HG03439 (cell line): ENCODE results near the gene ARHGAP10.

Source experiments
- ATAC-seq: cut with Tn5 transposase; IDR thresholded peaks from one replicate; pipeline ENCODE4 v1.9.1; 2021; ENCODE audit warnings: mild to moderate bottlenecking, moderate library complexity; ENCODE audit not compliant: unreplicated experiment

The ARHGAP10 gene

GRCh38 chr4:148017801-148018200 is 285.9 kb downstream of the ARHGAP10 start:
- ATAC-seq, result no peak

- no peak for ATAC-seq
Observed at GRCh38 chr4:148021686-148022085, 289.8 kb downstream of the ARHGAP10 start.

GRCh38 chr4:148022975-148023374 is 291.1 kb downstream of the ARHGAP10 start:
- ATAC-seq, result no peak

- no peak for ATAC-seq
Observed at GRCh38 chr4:148023512-148024181, 291.8 kb downstream of the ARHGAP10 start.

DNA sequence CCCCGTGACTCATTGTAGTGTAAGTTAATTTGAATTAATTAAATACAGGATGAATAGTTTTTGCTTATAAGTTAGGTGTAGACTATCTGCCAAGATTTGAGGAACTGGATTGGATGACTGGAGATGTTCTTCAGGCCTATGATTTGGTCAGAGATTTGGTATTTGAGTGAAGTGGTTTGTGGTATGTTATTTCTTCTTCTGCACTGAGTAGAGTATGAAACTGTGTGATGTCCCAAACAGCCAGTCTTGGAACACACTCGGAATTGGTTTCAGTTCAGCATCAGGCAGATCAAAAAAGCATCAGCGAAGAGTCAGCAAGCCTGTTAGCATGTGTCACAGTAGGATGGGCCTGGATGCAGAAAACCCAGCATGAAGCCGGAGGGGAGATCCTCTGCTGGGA is 294.1 kb downstream of the ARHGAP10 start:
- ATAC-seq, result no peak

DNA sequence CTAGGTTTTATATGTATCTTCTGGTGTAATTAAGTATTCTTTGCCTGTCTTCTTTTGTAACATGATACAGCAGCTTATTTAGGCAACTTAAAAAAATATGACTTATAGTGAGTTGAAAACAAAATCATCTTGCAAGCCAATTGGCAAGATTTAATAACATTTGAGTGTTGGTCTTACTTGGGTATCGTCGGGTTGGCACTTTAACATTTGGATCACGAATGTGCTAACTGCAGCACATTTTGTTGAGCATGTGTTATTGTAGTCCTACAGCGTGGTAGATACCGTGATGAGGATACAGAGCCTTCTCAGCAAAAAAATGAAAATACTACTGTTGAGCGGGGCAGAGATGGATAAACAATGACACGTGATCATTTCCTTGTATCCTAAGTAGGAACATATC is 295.3 kb downstream of the ARHGAP10 start:
- ATAC-seq, result no peak

GRCh38 chr4:148029781-148030180 is 297.9 kb downstream of the ARHGAP10 start:
- no peak for ATAC-seq

DNA sequence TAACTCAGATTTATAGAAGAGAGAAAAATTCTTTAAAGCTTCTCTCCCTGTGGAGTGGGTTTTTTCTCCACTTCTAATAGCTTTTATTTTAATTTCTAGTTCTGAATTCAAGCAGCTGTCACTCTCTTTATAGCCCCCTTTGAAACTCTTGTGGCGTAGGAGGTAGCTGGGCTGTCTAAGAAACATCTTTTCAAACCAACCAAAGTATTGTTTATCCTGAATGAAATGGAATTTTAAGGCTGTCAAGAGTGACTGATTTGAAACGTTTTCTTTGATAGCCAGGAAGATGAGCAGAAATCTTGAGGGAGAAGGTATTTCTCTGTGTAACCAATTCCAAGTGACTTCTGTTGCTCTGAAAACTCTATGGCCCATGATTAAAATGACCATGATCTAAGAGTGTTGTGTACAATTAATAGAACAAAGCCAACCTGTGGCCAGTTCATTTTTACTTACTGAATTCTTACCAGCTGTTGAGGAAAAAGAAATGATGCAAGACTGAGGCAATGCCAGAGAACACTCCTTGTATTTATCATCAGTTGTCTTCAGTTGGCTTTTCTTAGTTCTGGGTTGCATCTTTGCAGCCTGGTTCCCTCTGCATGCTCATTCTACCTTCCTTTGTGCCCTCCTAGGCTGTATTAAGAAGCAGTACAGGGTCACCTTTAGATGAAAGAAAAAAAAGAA is 298.4 kb downstream of the ARHGAP10 start:
- no peak for ATAC-seq

GRCh38 chr4:148034813-148035212 is 302.9 kb downstream of the ARHGAP10 start:
- no peak for ATAC-seq

DNA sequence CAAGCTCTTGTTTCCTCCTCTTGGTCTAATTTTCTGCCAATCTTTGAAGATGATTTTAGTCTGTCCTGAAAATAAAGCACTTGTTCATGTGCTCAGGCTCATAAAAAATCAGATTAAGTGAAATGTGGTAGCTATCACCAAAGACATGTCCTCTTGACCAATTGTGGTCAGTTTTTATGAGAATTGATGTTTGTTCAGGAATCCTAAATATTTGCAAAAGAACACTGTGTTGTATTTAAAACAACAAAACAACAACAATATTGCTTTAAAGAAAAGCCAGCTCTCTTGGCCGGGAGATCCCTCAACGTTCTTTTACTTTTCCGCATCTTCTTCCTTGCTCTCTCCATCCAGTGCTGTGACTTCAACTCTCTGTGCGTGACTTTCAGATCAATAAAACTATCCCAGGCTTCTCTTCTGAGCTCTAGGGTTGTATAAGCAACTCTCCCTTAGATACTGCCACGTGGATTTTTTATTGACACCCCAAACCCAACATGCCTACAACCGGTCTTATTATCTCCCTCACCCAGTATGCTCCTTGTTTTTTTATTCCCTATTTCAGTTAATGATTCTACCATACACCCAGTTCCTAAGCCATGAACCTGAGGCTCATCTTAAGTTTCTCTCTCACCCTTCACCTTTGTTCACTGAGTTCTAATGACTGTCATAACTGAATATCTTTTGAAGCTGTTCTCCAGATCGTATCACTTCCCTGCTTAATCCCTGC is 309.9 kb downstream of the ARHGAP10 start:
- no peak for ATAC-seq

GRCh38 chr4:148044089-148044911 is 312.4 kb downstream of the ARHGAP10 start:
- ATAC-seq, result no peak

- ATAC-seq, result peak; percentile 65
Observed at GRCh38 chr4:148044912-148045352, 313.0 kb downstream of the ARHGAP10 start.

- ATAC-seq, result no peak
Observed at GRCh38 chr4:148048598-148048997, 316.7 kb downstream of the ARHGAP10 start.

- no peak for ATAC-seq
Observed at GRCh38 chr4:148051403-148051802, 319.5 kb downstream of the ARHGAP10 start.

- ATAC-seq, result no peak
Observed at GRCh38 chr4:148052448-148052847, 320.6 kb downstream of the ARHGAP10 start.

DNA sequence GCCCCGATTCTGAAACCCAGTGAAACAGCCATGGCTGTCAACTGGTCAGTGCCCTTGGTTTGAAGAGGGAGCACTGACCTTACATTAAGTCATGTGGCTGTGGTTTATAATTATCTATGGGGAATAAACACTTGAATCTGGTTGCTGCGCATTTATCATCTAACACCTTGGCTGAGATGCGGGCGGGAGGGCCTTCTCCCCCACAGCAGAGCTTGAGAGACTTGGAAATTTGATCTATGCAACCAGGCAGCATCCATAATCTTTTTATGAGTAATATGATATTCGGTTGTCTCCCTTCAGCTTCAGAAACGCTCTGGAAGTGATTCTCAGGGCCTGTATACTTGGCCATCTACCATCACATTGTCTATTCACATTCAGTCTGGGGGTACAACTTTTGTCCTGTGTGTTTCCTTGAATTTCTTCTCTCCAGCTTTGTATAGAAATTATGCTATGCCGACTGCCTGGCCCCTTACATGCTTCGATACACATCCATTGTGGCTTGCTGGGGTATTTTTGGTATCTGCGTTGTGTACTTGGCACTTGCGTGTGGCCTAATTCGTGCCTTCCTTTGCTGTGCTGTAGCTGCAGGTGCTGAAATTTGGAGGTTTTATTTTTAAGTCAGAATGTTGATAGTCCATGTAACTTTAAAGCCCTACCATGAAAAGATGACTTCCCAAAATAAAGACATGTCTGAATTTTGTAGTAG is 321.6 kb downstream of the ARHGAP10 start:
- no peak for ATAC-seq

- ATAC-seq, result no peak
Observed at GRCh38 chr4:148054275-148054674, 322.4 kb downstream of the ARHGAP10 start.

- ATAC-seq, result no peak
Observed at GRCh38 chr4:148055844-148056243, 324.0 kb downstream of the ARHGAP10 start.

DNA sequence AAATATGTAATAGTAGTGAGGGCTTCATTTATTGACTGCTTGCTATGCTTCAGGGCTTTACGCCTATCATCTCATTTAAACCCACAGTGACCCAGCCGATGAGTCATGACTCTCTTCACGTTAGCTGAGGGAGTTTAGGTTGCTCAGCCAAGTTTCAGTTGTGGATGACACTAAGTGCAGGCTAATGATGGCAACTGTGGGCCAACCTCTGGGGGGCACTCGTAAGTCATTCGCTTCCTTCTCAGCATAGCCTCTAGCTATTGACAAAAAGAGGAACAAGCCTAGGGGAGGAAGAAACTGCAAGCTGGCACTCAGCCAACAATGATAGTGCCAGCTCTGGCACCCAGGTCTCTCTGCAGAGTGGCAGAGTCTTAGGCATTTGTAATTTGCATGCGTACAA is 325.0 kb downstream of the ARHGAP10 start:
- peak; percentile 92 for ATAC-seq

GRCh38 chr4:148057516-148057915 is 325.6 kb downstream of the ARHGAP10 start:
- peak; percentile 44 for ATAC-seq
